Measurements from ENCODE around the gene EEF2KMT. TPM values are rescaled to one million over a fixed set of nuclear protein-coding genes. Genes with fewer than 3 reads are reported as not detected.
A peak's percentile ranks its signal among the peaks of the same experiment; 100 is the strongest.

Gene EEF2KMT
- total and polyA plus RNA-seq, 2 of the 13 experiments (the other 11 are each of a cell fraction or from before 2014, with no cell fraction given): 10.7 to 26.9 TPM

DNA sequence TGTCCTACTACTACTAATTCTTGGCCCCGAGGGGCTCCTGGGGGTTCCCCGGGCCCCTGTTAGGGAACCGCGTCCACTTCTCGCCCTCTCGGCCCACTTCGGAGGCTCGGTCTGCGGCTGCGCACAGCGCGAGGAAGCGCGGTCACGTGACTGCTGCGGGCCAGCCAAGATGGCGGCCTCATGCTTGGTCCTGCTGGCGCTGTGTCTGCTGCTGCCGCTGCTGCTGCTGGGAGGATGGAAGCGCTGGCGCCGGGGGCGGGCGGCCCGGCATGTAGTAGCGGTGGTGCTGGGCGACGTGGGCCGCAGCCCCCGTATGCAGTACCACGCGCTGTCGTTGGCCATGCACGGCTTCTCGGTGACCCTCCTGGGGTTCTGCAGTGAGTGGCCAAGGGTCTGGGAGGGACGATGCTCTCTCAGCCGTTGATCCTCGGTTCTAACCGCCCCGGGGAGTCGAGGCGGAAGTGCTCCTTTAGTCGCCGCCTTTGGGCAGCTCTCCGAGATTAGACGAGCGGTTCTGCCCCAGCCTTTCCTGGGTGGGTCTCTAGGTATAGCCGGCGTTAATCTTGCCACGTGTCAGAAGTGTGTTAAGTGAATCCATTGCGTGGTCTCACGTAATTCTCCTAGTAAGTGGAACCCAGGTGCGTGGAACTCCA lies 25.8 kb downstream of the EEF2KMT start, which contains the start of gene ALG1 (continued):
- TF ChIP-seq, protein P1, sequence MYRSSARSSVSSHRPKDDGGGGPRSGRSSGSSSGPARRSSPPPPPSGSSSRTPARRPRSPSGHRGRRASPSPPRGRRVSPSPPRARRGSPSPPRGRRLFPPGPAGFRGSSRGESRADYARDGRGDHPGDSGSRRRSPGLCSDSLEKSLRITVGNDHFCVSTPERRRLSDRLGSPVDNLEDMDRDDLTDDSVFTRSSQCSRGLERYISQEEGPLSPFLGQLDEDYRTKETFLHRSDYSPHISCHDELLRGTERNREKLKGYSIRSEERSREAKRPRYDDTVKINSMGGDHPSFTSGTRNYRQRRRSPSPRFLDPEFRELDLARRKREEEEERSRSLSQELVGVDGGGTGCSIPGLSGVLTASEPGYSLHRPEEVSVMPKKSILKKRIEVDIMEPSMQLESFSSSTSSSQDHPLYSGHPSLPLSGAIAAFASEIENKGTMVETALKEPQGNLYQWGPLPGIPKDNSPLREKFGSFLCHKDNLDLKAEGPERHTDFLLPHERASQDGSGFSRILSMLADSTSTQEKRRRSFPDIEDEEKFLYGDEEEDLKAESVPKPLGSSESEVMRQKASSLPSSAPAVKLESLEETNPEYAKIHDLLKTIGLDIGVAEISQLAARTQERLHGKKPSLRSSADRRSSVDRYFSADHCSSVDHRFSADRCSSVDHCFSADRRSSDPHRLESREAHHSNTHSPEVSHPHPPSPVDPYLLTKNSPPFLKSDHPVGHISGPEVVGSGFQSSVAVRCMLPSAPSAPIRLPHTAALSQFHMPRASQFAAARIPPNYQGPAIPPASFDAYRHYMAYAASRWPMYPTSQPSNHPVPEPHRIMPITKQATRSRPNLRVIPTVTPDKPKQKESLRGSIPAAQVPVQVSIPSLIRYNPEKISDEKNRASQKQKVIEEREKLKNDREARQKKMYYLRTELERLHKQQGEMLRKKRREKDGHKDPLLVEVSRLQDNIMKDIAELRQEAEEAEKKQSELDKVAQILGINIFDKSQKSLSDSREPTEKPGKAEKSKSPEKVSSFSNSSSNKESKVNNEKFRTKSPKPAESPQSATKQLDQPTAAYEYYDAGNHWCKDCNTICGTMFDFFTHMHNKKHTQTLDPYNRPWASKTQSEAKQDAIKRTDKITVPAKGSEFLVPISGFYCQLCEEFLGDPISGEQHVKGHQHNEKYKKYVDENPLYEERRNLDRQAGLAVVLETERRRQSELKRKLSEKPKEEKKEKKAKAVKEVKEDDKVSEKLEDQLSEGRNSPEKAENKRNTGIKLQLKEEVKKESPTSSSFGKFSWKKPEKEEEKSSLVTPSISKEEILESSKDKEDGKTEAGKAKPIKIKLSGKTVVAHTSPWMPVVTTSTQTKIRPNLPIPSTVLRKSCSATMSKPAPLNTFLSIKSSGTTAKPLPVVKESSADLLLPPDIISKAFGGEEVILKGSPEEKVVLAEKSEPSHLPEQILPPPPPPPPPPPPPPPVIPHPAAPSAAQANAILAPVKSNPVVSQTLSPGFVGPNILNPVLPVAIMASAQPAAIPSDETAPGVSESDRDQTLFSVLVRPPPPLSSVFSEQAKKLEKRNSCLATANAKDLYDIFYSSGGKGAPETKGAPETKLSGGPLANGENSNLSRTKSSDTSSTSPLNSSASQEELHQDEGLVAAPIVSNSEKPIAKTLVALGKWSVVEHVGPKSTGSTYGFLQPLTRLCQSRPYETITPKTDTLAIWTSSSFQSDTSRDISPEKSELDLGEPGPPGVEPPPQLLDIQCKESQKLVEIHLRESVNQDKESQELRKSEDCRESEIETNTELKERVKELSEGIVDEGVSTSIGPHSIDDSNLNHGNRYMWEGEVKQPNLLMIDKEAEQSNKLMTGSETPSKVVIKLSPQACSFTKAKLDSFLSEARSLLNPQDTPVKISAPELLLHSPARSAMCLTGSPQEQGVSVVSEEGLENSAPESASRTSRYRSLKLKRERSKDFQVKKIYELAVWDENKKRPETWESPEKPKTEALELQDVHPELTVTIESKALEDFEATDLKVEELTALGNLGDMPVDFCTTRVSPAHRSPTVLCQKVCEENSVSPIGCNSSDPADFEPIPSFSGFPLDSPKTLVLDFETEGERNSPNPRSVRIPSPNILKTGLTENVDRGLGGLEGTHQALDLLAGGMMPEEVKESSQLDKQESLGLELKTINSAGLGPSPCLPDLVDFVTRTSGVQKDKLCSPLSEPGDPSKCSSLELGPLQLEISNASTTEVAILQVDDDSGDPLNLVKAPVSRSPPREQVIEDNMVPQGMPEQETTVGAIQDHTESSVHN (CRISPR knock-in tag; IDR thresholded peaks at IDR 0.05): no peak
- TF ChIP-seq ZKSCAN8 (CRISPR knock-in tag; IDR thresholded peaks at IDR 0.05; ENCODE audit: borderline replicate concordance): peak; percentile 94
- TF ChIP-seq, protein P2, sequence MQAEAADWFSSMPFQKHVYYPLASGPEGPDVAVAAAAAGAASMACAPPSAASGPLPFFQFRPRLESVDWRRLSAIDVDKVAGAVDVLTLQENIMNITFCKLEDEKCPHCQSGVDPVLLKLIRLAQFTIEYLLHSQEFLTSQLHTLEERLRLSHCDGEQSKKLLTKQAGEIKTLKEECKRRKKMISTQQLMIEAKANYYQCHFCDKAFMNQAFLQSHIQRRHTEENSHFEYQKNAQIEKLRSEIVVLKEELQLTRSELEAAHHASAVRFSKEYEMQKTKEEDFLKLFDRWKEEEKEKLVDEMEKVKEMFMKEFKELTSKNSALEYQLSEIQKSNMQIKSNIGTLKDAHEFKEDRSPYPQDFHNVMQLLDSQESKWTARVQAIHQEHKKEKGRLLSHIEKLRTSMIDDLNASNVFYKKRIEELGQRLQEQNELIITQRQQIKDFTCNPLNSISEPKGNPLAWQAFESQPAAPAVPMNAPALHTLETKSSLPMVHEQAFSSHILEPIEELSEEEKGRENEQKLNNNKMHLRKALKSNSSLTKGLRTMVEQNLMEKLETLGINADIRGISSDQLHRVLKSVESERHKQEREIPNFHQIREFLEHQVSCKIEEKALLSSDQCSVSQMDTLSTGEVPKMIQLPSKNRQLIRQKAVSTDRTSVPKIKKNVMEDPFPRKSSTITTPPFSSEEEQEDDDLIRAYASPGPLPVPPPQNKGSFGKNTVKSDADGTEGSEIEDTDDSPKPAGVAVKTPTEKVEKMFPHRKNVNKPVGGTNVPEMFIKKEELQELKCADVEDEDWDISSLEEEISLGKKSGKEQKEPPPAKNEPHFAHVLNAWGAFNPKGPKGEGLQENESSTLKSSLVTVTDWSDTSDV (CRISPR knock-in tag; IDR thresholded peaks at IDR 0.05): 0 out of 2 replicates have a peak, but pooled peaks have one; percentile 91
- TF ChIP-seq, protein P3, sequence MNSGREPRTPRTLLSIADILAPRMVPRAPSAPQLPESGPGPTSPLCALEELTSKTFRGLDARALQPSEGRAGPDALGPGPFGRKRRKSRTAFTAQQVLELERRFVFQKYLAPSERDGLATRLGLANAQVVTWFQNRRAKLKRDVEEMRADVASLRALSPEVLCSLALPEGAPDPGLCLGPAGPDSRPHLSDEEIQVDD (CRISPR knock-in tag; IDR thresholded peaks at IDR 0.05; ENCODE audit: borderline replicate concordance): peak; percentile 81; the same call in 1 of the 2 replicates
- TF ChIP-seq KLF6 (CRISPR knock-in tag; IDR thresholded peaks at IDR 0.05): peak; percentile 91; the same call in 1 of the 2 replicates
- TF ChIP-seq, protein P4, sequence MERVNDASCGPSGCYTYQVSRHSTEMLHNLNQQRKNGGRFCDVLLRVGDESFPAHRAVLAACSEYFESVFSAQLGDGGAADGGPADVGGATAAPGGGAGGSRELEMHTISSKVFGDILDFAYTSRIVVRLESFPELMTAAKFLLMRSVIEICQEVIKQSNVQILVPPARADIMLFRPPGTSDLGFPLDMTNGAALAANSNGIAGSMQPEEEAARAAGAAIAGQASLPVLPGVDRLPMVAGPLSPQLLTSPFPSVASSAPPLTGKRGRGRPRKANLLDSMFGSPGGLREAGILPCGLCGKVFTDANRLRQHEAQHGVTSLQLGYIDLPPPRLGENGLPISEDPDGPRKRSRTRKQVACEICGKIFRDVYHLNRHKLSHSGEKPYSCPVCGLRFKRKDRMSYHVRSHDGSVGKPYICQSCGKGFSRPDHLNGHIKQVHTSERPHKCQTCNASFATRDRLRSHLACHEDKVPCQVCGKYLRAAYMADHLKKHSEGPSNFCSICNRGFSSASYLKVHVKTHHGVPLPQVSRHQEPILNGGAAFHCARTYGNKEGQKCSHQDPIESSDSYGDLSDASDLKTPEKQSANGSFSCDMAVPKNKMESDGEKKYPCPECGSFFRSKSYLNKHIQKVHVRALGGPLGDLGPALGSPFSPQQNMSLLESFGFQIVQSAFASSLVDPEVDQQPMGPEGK (CRISPR knock-in tag; IDR thresholded peaks at IDR 0.05): peak; percentile 67
- peak; percentile 92 for TF ChIP-seq ZSCAN9 (CRISPR knock-in tag; IDR thresholded peaks at IDR 0.05; ENCODE audit: borderline replicate concordance)
- TF ChIP-seq XBP1 (CRISPR knock-in tag; IDR thresholded peaks at IDR 0.05): no peak
- TF ChIP-seq, protein P5, sequence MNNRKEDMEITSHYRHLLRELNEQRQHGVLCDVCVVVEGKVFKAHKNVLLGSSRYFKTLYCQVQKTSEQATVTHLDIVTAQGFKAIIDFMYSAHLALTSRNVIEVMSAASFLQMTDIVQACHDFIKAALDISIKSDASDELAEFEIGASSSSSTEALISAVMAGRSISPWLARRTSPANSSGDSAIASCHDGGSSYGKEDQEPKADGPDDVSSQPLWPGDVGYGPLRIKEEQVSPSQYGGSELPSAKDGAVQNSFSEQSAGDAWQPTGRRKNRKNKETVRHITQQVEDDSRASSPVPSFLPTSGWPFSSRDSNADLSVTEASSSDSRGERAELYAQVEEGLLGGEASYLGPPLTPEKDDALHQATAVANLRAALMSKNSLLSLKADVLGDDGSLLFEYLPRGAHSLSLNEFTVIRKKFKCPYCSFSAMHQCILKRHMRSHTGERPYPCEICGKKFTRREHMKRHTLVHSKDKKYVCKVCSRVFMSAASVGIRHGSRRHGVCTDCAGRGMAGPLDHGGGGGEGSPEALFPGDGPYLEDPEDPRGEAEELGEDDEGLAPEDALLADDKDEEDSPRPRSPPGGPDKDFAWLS (CRISPR knock-in tag; IDR thresholded peaks at IDR 0.05; ENCODE audit: borderline replicate concordance): no peak
- TF ChIP-seq SP5 (CRISPR knock-in tag; IDR thresholded peaks at IDR 0.05; ENCODE audit: borderline replicate concordance, low read depth): no peak
- TF ChIP-seq HOXA5 (CRISPR knock-in tag; IDR thresholded peaks at IDR 0.05): no peak
- TF ChIP-seq, protein P6, sequence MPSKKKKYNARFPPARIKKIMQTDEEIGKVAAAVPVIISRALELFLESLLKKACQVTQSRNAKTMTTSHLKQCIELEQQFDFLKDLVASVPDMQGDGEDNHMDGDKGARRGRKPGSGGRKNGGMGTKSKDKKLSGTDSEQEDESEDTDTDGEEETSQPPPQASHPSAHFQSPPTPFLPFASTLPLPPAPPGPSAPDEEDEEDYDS (CRISPR knock-in tag; IDR thresholded peaks at IDR 0.05): peak; percentile 89
